ENCODE data around the gene CELF2.

The CELF2 gene

GRCh38 chr10:11152801-11153200, 135.1 kb downstream of the CELF2 start:
- Histone ChIP-seq H3K27me3 (replicated peaks; ENCODE audit: control insufficient read depth, insufficient read depth, low read length) (peaks cover 7% of the 10 kb centered on the region), H3K36me3 (ENCODE audit: control insufficient read depth, insufficient read depth, low read length, severe bottlenecking) (no peaks in the 10 kb centered on the region), H3K4me1 (ENCODE audit: control insufficient read depth, insufficient read depth, low read length) (peaks cover 8% of the 10 kb centered on the region), H3K4me3 (ENCODE audit: low read length) (no peak overlapping the region), H3K9me3 (ENCODE audit: control insufficient read depth, low read length) (no peaks in the 10 kb centered on the region), H3K9ac (ENCODE audit: low read length) (no peak overlapping the region)
- DNase-seq (ENCODE audit: low read depth): no peak

GRCh38 chr10:11153245-11153644, 135.6 kb downstream of the CELF2 start:
- Histone ChIP-seq H3K27me3 (replicated peaks; ENCODE audit: control insufficient read depth, insufficient read depth, low read length) (peaks cover 7% of the 10 kb centered on the region), H3K9ac (ENCODE audit: low read length) (no peak overlapping the region), H3K4me3 (ENCODE audit: low read length) (no peak overlapping the region)

GRCh38 chr10:11153766-11154165, 136.1 kb downstream of the CELF2 start:
- H3K4me3 ChIP-seq (ENCODE audit: low read length): no peak overlapping the region
- peaks cover 7% of the 10 kb centered on the region for H3K27me3 ChIP-seq (replicated peaks; ENCODE audit: control insufficient read depth, insufficient read depth, low read length)
- no peaks in the 10 kb centered on the region for H3K9me3 ChIP-seq (ENCODE audit: control insufficient read depth, low read length)
- no peaks in the 10 kb centered on the region for H3K36me3 ChIP-seq (ENCODE audit: control insufficient read depth, insufficient read depth, low read length, severe bottlenecking)
- peaks cover 8% of the 10 kb centered on the region for H3K4me1 ChIP-seq (ENCODE audit: control insufficient read depth, insufficient read depth, low read length)
- no peak for DNase-seq (ENCODE audit: low read depth)
- H3K9ac ChIP-seq (ENCODE audit: low read length): no peak overlapping the region

More at GRCh38 chr10:11153245-11153644, 135.6 kb downstream of the CELF2 start:
- Histone ChIP-seq H3K36me3 (ENCODE audit: control insufficient read depth, insufficient read depth, low read length, severe bottlenecking) (no peaks in the 10 kb centered on the region), H3K4me1 (ENCODE audit: control insufficient read depth, insufficient read depth, low read length) (peaks cover 8% of the 10 kb centered on the region), H3K9me3 (ENCODE audit: control insufficient read depth, low read length) (no peaks in the 10 kb centered on the region)
- no peak for DNase-seq (ENCODE audit: low read depth)

- H3K27me3 ChIP-seq (replicated peaks; ENCODE audit: control insufficient read depth, insufficient read depth, low read length): peaks cover 7% of the 10 kb centered on the region
- no peaks in the 10 kb centered on the region for H3K36me3 ChIP-seq (ENCODE audit: control insufficient read depth, insufficient read depth, low read length, severe bottlenecking)
- peaks cover 8% of the 10 kb centered on the region for H3K4me1 ChIP-seq (ENCODE audit: control insufficient read depth, insufficient read depth, low read length)
- no peak overlapping the region for H3K9ac ChIP-seq (ENCODE audit: low read length)
- no peaks in the 10 kb centered on the region for H3K9me3 ChIP-seq (ENCODE audit: control insufficient read depth, low read length)
- H3K4me3 ChIP-seq (ENCODE audit: low read length): no peak overlapping the region
- no peak for DNase-seq (ENCODE audit: low read depth)
Measured at GRCh38 chr10:11154333-11154732, 136.7 kb downstream of the CELF2 start.

- H3K4me3 ChIP-seq (ENCODE audit: low read length): no peak overlapping the region
- peaks cover 7% of the 10 kb centered on the region for H3K27me3 ChIP-seq (replicated peaks; ENCODE audit: control insufficient read depth, insufficient read depth, low read length)
- H3K4me1 ChIP-seq (ENCODE audit: control insufficient read depth, insufficient read depth, low read length): peaks cover 2% of the 10 kb centered on the region
- no peak overlapping the region for H3K9ac ChIP-seq (ENCODE audit: low read length)
- H3K36me3 ChIP-seq (ENCODE audit: control insufficient read depth, insufficient read depth, low read length, severe bottlenecking): no peaks in the 10 kb centered on the region
- DNase-seq (ENCODE audit: low read depth): no peak
- H3K9me3 ChIP-seq (ENCODE audit: control insufficient read depth, low read length): no peaks in the 10 kb centered on the region
Measured at GRCh38 chr10:11154849-11155498, 137.3 kb downstream of the CELF2 start.

- DNase-seq (ENCODE audit: low read depth): no peak
- Histone ChIP-seq H3K36me3 (ENCODE audit: control insufficient read depth, insufficient read depth, low read length, severe bottlenecking) (no peaks in the 10 kb centered on the region), H3K27me3 (replicated peaks; ENCODE audit: control insufficient read depth, insufficient read depth, low read length) (peaks cover 3% of the 10 kb centered on the region), H3K4me3 (ENCODE audit: low read length) (no peak overlapping the region), H3K4me1 (ENCODE audit: control insufficient read depth, insufficient read depth, low read length) (no peaks in the 10 kb centered on the region), H3K9ac (ENCODE audit: low read length) (no peak overlapping the region), H3K9me3 (ENCODE audit: control insufficient read depth, low read length) (no peaks in the 10 kb centered on the region)
Measured at GRCh38 chr10:11156480-11156879, 138.8 kb downstream of the CELF2 start.

- no peak for DNase-seq (ENCODE audit: low read depth)
- H3K4me1 ChIP-seq (ENCODE audit: control insufficient read depth, insufficient read depth, low read length): no peaks in the 10 kb centered on the region
- no peak overlapping the region for H3K9ac ChIP-seq (ENCODE audit: low read length)
- H3K27me3 ChIP-seq (replicated peaks; ENCODE audit: control insufficient read depth, insufficient read depth, low read length): peaks cover 3% of the 10 kb centered on the region
- H3K4me3 ChIP-seq (ENCODE audit: low read length): no peak overlapping the region
- no peaks in the 10 kb centered on the region for H3K9me3 ChIP-seq (ENCODE audit: control insufficient read depth, low read length)
- H3K36me3 ChIP-seq (ENCODE audit: control insufficient read depth, insufficient read depth, low read length, severe bottlenecking): no peaks in the 10 kb centered on the region
Measured at GRCh38 chr10:11157292-11158076, 139.8 kb downstream of the CELF2 start.

- Histone ChIP-seq H3K4me3 (ENCODE audit: low read length) (no peak overlapping the region), H3K9me3 (ENCODE audit: control insufficient read depth, low read length) (no peaks in the 10 kb centered on the region), H3K27me3 (replicated peaks; ENCODE audit: control insufficient read depth, insufficient read depth, low read length) (peaks cover 2% of the 10 kb centered on the region), H3K36me3 (ENCODE audit: control insufficient read depth, insufficient read depth, low read length, severe bottlenecking) (no peaks in the 10 kb centered on the region), H3K4me1 (ENCODE audit: control insufficient read depth, insufficient read depth, low read length) (no peaks in the 10 kb centered on the region), H3K9ac (ENCODE audit: low read length) (no peak overlapping the region)
- no peak for DNase-seq (ENCODE audit: low read depth)
Measured at GRCh38 chr10:11158080-11158479, 140.4 kb downstream of the CELF2 start.

GRCh38 chr10:11159543-11160215, 142.0 kb downstream of the CELF2 start:
- no peak overlapping the region for H3K4me3 ChIP-seq (ENCODE audit: low read length)
- no peak overlapping the region for H3K9ac ChIP-seq (ENCODE audit: low read length)
- H3K9me3 ChIP-seq (ENCODE audit: control insufficient read depth, low read length): no peaks in the 10 kb centered on the region
- H3K36me3 ChIP-seq (ENCODE audit: control insufficient read depth, insufficient read depth, low read length, severe bottlenecking): no peaks in the 10 kb centered on the region
- H3K27me3 ChIP-seq (replicated peaks; ENCODE audit: control insufficient read depth, insufficient read depth, low read length): no peaks in the 10 kb centered on the region
- DNase-seq (ENCODE audit: low read depth): no peak
- H3K4me1 ChIP-seq (ENCODE audit: control insufficient read depth, insufficient read depth, low read length): peaks cover 5% of the 10 kb centered on the region

GRCh38 chr10:11161096-11161495, 143.4 kb downstream of the CELF2 start:
- Histone ChIP-seq H3K9me3 (ENCODE audit: control insufficient read depth, low read length) (no peaks in the 10 kb centered on the region), H3K9ac (ENCODE audit: low read length) (no peak overlapping the region), H3K36me3 (ENCODE audit: control insufficient read depth, insufficient read depth, low read length, severe bottlenecking) (no peaks in the 10 kb centered on the region), H3K27me3 (replicated peaks; ENCODE audit: control insufficient read depth, insufficient read depth, low read length) (no peaks in the 10 kb centered on the region), H3K4me3 (ENCODE audit: low read length) (no peak overlapping the region), H3K4me1 (ENCODE audit: control insufficient read depth, insufficient read depth, low read length) (peaks cover 7% of the 10 kb centered on the region)
- DNase-seq (ENCODE audit: low read depth): no peak

- no peaks in the 10 kb centered on the region for H3K36me3 ChIP-seq (ENCODE audit: control insufficient read depth, insufficient read depth, low read length, severe bottlenecking)
- no peaks in the 10 kb centered on the region for H3K9me3 ChIP-seq (ENCODE audit: control insufficient read depth, low read length)
- H3K4me1 ChIP-seq (ENCODE audit: control insufficient read depth, insufficient read depth, low read length): peaks cover 7% of the 10 kb centered on the region
- no peaks in the 10 kb centered on the region for H3K27me3 ChIP-seq (replicated peaks; ENCODE audit: control insufficient read depth, insufficient read depth, low read length)
- no peak for DNase-seq (ENCODE audit: low read depth)
- H3K9ac ChIP-seq (ENCODE audit: low read length): no peak overlapping the region
- H3K4me3 ChIP-seq (ENCODE audit: low read length): no peak overlapping the region
Measured at GRCh38 chr10:11161910-11162309, 144.2 kb downstream of the CELF2 start.

Measured in adipocyte (in vitro differentiated cells).